ENCODE measurements around the gene PCDHB10.
"Not testable (repeated sequence)": the region's sequence is repeated elsewhere in the genome, so short reads cannot be mapped to it uniquely, and the experiment has no call there.

PCDHB10 gene

GRCh38 chr5:141188682-141189081 lies 3.5 kb upstream of the PCDHB10 start:
- not testable (repeated sequence) for DNase-seq (ENCODE audit: low spot score)

GRCh38 chr5:141189131-141189530 lies 3.0 kb upstream of the PCDHB10 start:
- DNase-seq (ENCODE audit: low spot score): not testable (repeated sequence)

DNA sequence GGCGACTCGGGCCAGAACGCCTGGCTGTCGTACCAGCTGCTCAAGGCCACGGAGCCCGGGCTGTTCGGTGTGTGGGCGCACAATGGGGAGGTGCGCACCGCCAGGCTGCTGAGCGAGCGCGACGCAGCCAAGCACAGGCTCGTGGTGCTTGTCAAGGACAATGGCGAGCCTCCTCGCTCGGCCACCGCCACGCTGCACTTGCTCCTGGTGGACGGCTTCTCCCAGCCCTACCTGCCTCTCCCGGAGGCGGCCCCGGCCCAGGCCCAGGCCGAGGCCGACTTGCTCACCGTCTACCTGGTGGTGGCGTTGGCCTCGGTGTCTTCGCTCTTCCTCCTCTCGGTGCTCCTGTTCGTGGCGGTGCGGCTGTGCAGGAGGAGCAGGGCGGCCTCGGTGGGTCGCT lies 2.2 kb downstream of the PCDHB10 start:
- not testable (repeated sequence) for DNase-seq (ENCODE audit: low spot score)

GRCh38 chr5:141196363-141196762 lies 4.2 kb downstream of the PCDHB10 start:
- no peak for DNase-seq (ENCODE audit: low spot score)

DNA sequence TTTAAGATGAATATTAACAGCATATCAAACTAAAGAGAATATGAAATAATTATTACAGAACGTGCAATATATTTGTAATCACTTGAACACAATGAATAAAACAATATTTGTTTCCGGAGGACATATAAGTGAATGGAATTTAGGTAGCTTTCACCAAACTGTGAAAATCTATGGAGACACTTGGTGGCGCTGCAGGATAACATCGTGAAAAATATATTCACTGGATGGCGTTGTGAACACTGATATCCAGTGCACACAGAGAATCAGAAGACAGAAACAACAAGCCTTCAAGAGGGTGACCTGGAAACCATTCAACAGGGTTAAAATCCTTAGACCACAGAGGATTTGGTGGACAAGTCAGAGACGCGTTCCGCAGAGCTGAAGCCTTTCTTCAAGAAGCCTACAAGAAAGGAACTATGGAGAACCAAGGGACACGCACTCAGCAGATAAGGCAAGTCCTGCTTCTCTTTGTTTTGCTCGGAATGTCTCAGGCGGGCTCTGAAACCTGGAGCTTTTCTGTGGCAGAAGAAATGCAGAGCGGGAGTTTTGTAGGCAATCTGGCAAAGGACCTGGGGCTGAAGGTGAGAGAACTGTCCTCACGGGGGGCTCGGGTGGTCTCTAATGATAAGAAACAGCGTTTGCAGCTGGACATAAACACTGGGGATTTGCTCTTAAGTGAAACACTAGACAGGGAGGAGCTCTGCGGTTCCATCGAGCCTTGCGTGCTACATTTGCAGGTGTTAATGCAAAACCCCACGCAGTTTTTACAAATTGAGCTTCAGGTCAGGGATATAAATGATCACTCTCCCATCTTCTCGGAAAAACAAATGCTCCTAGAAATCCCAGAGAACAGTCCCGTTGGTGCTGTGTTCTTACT lies 7.4 kb downstream of the PCDHB10 start, which contains the start of gene PCDHB11:
TSS of gene PCDHB11 (plus strand) at position 269 of the 877 bp plus-strand sequence. CDS start at position 417, 148 bp downstream.
- no peak for DNase-seq (ENCODE audit: low spot score)

GRCh38 chr5:141201126-141201525 lies 9.0 kb downstream of the PCDHB10 start:
- not testable (repeated sequence) for DNase-seq (ENCODE audit: low spot score)

DNA sequence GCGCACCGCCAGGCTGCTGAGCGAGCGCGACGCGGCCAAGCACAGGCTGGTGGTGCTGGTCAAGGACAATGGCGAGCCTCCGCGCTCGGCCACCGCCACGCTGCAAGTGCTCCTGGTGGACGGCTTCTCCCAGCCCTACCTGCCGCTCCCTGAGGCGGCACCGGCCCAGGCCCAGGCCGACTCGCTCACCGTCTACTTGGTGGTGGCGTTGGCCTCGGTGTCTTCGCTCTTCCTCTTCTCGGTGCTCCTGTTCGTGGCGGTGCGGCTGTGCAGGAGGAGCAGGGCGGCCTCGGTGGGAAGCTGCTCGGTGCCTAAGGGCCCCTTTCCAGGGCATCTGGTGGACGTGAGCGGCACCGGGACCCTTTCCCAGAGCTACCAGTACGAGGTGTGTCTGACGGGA lies 9.5 kb downstream of the PCDHB10 start:
- not testable (repeated sequence) for DNase-seq (ENCODE audit: low spot score)

- no peak for DNase-seq (ENCODE audit: low spot score)
Measured at GRCh38 chr5:141208478-141208877, 16.3 kb downstream of the PCDHB10 start, which contains the start of gene PCDHB12. TSS of gene PCDHB12 (plus strand) at chr5:141208719. CDS start at chr5:141208908, 189 bp downstream.

GRCh38 chr5:141210281-141210680 lies 18.1 kb downstream of the PCDHB10 start:
- DNase-seq (ENCODE audit: low spot score): not testable (repeated sequence)

DNA sequence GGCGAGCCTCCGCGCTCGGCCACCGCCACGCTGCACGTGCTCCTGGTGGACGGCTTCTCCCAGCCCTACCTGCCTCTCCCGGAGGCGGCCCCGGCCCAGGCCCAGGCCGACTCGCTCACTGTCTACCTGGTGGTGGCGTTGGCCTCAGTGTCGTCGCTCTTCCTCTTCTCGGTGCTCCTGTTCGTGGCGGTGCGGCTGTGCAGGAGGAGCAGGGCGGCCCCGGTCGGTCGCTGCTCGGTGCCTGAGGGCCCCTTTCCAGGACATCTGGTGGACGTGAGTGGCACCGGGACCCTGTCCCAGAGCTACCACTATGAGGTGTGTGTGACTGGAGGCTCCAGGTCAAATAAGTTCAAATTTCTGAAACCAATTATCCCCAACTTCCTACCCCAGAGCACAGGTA lies 18.7 kb downstream of the PCDHB10 start:
- DNase-seq (ENCODE audit: low spot score): not testable (repeated sequence)

DNA sequence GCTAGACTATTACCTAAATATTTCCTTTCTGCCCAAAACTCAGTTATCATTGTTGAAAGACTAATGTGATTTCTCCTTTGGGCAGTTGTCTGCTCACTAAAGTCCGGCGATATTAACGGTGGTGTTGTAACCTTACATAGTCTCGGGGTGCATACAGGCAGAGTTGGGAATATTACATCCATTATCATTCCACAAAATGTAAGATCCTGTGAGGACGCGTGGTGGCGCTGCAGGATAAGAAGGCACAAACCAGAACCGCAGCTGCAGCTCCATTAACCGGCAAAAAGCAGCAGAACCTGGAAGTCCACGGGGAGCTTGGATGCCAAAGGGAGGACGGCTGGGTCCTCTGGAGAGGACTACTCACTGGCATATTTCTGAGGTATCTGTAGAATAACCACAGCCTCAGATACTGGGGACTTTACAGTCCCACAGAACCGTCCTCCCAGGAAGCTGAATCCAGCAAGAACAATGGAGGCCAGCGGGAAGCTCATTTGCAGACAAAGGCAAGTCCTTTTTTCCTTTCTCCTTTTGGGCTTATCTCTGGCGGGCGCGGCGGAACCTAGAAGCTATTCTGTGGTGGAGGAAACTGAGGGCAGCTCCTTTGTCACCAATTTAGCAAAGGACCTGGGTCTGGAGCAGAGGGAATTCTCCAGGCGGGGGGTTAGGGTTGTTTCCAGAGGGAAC lies 21.6 kb downstream of the PCDHB10 start, which contains the start of gene PCDHB13:
TSS of gene PCDHB13 (plus strand) at position 264 of the 684 bp plus-strand sequence. CDS start at position 469, 205 bp downstream.
- DNase-seq (ENCODE audit: low spot score): not testable (repeated sequence)

DNA sequence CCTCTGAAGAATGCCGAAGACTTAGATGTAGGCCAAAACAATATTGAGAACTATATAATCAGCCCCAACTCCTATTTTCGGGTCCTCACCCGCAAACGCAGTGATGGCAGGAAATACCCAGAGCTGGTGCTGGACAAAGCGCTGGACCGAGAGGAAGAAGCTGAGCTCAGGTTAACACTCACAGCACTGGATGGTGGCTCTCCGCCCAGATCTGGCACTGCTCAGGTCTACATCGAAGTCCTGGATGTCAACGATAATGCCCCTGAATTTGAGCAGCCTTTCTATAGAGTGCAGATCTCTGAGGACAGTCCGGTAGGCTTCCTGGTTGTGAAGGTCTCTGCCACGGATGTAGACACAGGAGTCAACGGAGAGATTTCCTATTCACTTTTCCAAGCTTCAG lies 22.4 kb downstream of the PCDHB10 start:
- not testable (repeated sequence) for DNase-seq (ENCODE audit: low spot score)

DNA sequence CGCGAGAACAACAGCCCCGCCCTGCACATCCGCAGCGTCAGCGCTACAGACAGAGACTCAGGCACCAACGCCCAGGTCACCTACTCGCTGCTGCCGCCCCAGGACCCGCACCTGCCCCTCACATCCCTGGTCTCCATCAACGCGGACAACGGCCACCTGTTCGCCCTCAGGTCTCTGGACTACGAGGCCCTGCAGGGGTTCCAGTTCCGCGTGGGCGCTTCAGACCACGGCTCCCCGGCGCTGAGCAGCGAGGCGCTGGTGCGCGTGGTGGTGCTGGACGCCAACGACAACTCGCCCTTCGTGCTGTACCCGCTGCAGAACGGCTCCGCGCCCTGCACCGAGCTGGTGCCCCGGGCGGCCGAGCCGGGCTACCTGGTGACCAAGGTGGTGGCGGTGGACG lies 23.4 kb downstream of the PCDHB10 start:
- DNase-seq (ENCODE audit: low spot score): not testable (repeated sequence)

DNA sequence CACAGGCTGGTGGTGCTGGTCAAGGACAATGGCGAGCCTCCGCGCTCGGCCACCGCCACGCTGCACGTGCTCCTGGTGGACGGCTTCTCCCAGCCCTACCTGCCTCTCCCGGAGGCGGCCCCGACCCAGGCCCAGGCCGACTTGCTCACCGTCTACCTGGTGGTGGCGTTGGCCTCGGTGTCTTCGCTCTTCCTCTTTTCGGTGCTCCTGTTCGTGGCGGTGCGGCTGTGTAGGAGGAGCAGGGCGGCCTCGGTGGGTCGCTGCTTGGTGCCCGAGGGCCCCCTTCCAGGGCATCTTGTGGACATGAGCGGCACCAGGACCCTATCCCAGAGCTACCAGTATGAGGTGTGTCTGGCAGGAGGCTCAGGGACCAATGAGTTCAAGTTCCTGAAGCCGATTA lies 23.9 kb downstream of the PCDHB10 start:
- DNase-seq (ENCODE audit: low spot score): not testable (repeated sequence)

GRCh38 chr5:141223112-141223783 lies 31.1 kb downstream of the PCDHB10 start, which contains the start of gene PCDHB14:
TSS of gene PCDHB14 (plus strand) at chr5:141223343. CDS start at chr5:141223506, 163 bp downstream.
- no peak for DNase-seq (ENCODE audit: low spot score)

DNA sequence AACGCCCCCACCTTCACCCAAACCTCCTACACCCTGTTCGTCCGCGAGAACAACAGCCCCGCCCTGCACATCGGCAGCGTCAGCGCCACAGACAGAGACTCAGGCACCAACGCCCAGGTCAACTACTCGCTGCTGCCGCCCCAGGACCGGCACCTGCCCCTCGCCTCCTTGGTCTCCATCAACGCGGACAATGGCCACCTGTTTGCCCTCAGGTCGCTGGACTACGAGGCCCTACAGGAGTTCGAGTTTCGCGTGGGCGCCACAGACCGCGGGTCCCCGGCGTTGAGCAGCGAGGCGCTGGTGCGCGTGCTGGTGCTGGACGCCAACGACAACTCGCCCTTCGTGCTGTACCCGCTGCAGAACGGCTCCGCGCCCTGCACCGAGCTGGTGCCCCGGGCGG lies 32.7 kb downstream of the PCDHB10 start:
- DNase-seq (ENCODE audit: low spot score): not testable (repeated sequence)

GRCh38 chr5:141225421-141225820 lies 33.3 kb downstream of the PCDHB10 start:
- DNase-seq (ENCODE audit: low spot score): not testable (repeated sequence)

DNA sequence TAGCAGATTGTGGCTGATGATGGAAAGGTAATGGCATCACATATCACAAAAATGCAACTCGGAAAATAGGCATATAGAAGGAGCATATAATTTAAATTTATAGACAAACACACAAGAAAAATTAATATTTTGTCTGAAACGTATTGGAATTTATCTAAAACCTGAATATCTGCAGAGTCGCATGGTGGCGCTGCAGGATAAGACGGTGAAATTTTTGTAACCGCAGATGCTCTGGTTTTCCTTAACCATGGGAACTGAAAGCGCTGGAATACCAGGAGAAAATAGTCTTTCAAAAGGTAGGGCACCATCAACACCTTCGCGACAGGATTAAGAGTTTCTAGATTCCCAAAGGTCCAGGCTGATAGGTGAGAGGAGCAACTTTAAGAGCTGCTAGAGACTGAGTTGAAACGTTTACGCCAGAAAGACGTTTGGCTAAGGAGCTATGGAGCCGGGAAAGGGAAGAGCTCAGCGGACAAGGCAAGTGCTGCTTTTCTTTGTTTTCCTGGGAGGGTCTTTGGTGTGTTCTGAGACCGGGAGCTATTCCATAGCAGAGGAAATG lies 42.0 kb downstream of the PCDHB10 start:
- no peak for DNase-seq (ENCODE audit: low spot score)

GRCh38 chr5:141235922-141236321 lies 43.8 kb downstream of the PCDHB10 start:
- DNase-seq (ENCODE audit: low spot score): not testable (repeated sequence)

DNA sequence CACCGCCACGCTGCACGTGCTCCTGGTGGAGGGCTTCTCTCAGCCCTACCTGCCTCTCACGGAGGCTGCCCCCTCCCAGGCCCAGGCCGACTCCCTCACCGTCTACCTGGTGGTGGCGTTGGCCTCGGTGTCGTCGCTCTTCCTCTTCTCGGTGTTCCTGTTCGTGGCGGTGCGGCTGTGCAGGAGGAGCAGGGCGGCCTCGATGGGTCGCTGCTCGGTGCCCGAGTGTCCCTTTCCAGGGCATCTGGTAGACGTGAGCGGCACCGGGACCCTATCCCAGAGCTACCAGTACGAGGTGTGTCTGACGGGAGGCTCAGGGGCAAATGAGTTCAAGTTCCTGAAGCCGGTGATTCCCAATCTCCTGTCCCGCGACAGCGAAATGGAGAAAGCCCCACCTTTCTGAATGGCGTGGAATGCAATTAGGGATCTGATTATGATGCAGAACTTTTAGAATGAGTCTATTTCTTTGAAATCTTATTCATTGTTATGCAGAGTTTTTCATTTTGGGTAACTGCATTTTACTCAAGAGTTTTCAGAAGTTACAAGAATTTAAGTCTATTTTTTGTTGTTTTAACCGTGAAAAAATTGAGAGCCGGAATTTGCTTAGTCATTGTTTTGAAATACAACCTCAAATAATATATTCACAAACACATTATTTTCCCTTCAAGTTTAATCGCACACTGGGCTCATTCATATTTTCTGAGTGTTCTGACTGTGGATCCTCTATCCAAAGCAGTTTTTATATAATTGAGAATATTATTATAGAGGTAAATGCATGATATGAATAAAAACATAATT lies 44.6 kb downstream of the PCDHB10 start:
- DNase-seq (ENCODE audit: low spot score): no peak

- DNase-seq (ENCODE audit: low spot score): no peak
Measured at GRCh38 chr5:141241496-141241895, 49.3 kb downstream of the PCDHB10 start.

Data from germinal center (tissue), 1 donor.